Upper lobe of right lung (tissue), 1 donor: ENCODE results near the gene SLC12A4. TPM values are rescaled to one million over a fixed set of nuclear protein-coding genes. Genes with fewer than 3 reads are reported as not detected.
"Not testable (repeated sequence)": the region's sequence is repeated elsewhere in the genome, so short reads cannot be mapped to it uniquely, and the experiment has no call there.

Source experiments
- ATAC-seq: fragments of 200-7000 bp; cut with Tn5 transposase; one replicate; pipeline ENCODE4 v1.9.1; 2020; ENCODE audit warnings: mild to moderate bottlenecking, moderate library complexity
- DNase-seq: peaks from one replicate; pipeline ENCODE4 v3.0.0-alpha.2; 2020
- H3K27ac ChIP-seq: fragments of 200-600 bp; one replicate; pipeline ENCODE4 v1.8.0; 2022
- H3K27me3 ChIP-seq: fragments of 200-600 bp; one replicate; pipeline ENCODE4 v1.8.0; 2022; ENCODE audit warnings: mild to moderate bottlenecking
- H3K36me3 ChIP-seq: fragments of 200-600 bp; one replicate; pipeline ENCODE4 v1.8.0; 2022
- H3K4me1 ChIP-seq: fragments of 200-600 bp; one replicate; pipeline ENCODE4 v1.8.0; 2022
- H3K4me3 ChIP-seq: fragments of 200-600 bp; one replicate; pipeline ENCODE4 v1.8.0; 2022; ENCODE audit warnings: mild to moderate bottlenecking
- H3K9me3 ChIP-seq: fragments of 200-600 bp; one replicate; pipeline ENCODE4 v1.8.0; 2022
- CTCF ChIP-seq: fragments of 200-600 bp; IDR thresholded peaks from one replicate; pipeline ENCODE4 v1.8.0; 2022; ENCODE audit warnings: antibody characterized with exemption
- intact Hi-C: fragments of 100-400 bp; cut with DNase I; formaldehyde crosslinking; loops from one replicate; pipeline ENCODE4 v1.11.0; 2022
- total RNA-seq: library from RNA; stranded (reverse); fragmentation: NEBNext Ultra II Directional; extraction: Animal tissue kit (Norgen Biotek cat#: 25700); gene quantifications from one replicate; pipeline ENCODE4 v1.2.1, GENCODE V29; 2021
- donor health status: DM: no; HTN: yes; CAD: no; lungs with severe emphysema.

Gene SLC12A4
- total RNA-seq, 1 donor from 2014 or later = 102 TPM

GRCh38 chr16:67979955-67980678, 11.7 kb upstream of the SLC12A4 start, which contains the start of gene DPEP3:
TSS of gene DPEP3 (minus strand) at chr16:67980499. CDS start at chr16:67980380, 119 bp downstream.
- Histone ChIP-seq H3K4me3 (no peak within 1 kb of the TSS), H3K9me3 (no peaks in the 10 kb centered on the region), H3K36me3 (no peaks in the 10 kb centered on the region), H3K27me3 (no peaks in the 10 kb centered on the region), H3K4me1 (peaks cover 13% of the 10 kb centered on the region), H3K27ac (no peak within 1 kb of the TSS)
- DNase-seq (no peak), ATAC-seq (no peak)
- peak; percentile 21 for TF ChIP-seq CTCF
- intact Hi-C loops = no loop called here

GRCh38 chr16:67977469-67978227, 9.2 kb upstream of the SLC12A4 start:
- ATAC-seq (no peak), DNase-seq (no peak)
- H3K4me3 ChIP-seq = no peak overlapping the region
- no peak overlapping the region for H3K27ac ChIP-seq
- no peak for TF ChIP-seq CTCF
- H3K27me3 ChIP-seq = no peaks in the 10 kb centered on the region
- H3K9me3 ChIP-seq = no peaks in the 10 kb centered on the region
- no peaks in the 10 kb centered on the region for H3K4me1 ChIP-seq
- no peaks in the 10 kb centered on the region for H3K36me3 ChIP-seq
- intact Hi-C loops = no loop called here

GRCh38 chr16:67977005-67977404, 8.6 kb upstream of the SLC12A4 start:
- intact Hi-C loops = no loop called here
- Histone ChIP-seq H3K4me1 (no peaks in the 10 kb centered on the region), H3K9me3 (no peaks in the 10 kb centered on the region), H3K36me3 (no peaks in the 10 kb centered on the region), H3K27ac (no peak overlapping the region), H3K27me3 (no peaks in the 10 kb centered on the region), H3K4me3 (no peak overlapping the region)
- DNase-seq (no peak), ATAC-seq (no peak)
- TF ChIP-seq CTCF = no peak

- H3K27ac ChIP-seq = no peak overlapping the region
- no peaks in the 10 kb centered on the region for H3K9me3 ChIP-seq
- H3K27me3 ChIP-seq = no peaks in the 10 kb centered on the region
- no peaks in the 10 kb centered on the region for H3K36me3 ChIP-seq
- no peak overlapping the region for H3K4me3 ChIP-seq
- DNase-seq = no peak
- no peaks in the 10 kb centered on the region for H3K4me1 ChIP-seq
- intact Hi-C loops = no loop called here
- no peak for TF ChIP-seq CTCF
- ATAC-seq = no peak
These were observed 7.8 kb upstream of the SLC12A4 start for GRCh38 chr16:67976205-67976604.

GRCh38 chr16:67975321-67976105, 7.1 kb upstream of the SLC12A4 start:
- ATAC-seq (no peak), DNase-seq (no peak)
- H3K4me1 ChIP-seq = no peaks in the 10 kb centered on the region
- H3K27me3 ChIP-seq = no peaks in the 10 kb centered on the region
- H3K36me3 ChIP-seq = no peaks in the 10 kb centered on the region
- H3K4me3 ChIP-seq = no peak overlapping the region
- H3K27ac ChIP-seq = no peak overlapping the region
- TF ChIP-seq CTCF = no peak
- H3K9me3 ChIP-seq = no peaks in the 10 kb centered on the region
- intact Hi-C loops = no loop called here

GRCh38 chr16:67972285-67972684, 3.8 kb upstream of the SLC12A4 start:
- H3K27me3 ChIP-seq, H3K4me1 ChIP-seq, H3K27ac ChIP-seq, H3K36me3 ChIP-seq, DNase-seq, intact Hi-C loops, ATAC-seq, H3K9me3 ChIP-seq, H3K4me3 ChIP-seq: not testable (repeated sequence)
